Vagina (tissue), 2 donors: ENCODE results near the gene CYP1A1.

Experiments used
- CTCF ChIP-seq, 3 experiments: fragments of 450-650 bp in 2 of 3; fragments of 200-600 bp in 1 of 3; sonication (generic) in 1 of 3; IDR thresholded peaks; one replicate each; pipeline ENCODE4 v1.5.1; 2017 to 2019; ENCODE audit warnings: antibody characterized with exemption in 3 of 3, mild to moderate bottlenecking in 2 of 3, moderate library complexity in 2 of 3
- POLR2A ChIP-seq, 2 donors: fragments of 450-650 bp; IDR thresholded peaks; one replicate each; pipeline ENCODE4 v1.6.1; 2017; ENCODE audit warnings: antibody characterized with exemption in 2 of 2, mild to moderate bottlenecking in 2 of 2, moderate library complexity in 2 of 2

- TF ChIP-seq POLR2A (IDR thresholded peaks at IDR 0.05) (no peak), CTCF (IDR thresholded peaks at IDR 0.05) (no peak)
These were observed 26.7 kb upstream of the CYP1A1 start for GRCh38 chr15:74752011-74752410.
